Suprapubic skin (tissue), 4 donors: ENCODE measurements around the gene GNAQ.

ENCODE experiments used
- EP300 ChIP-seq: sonication (generic); formaldehyde crosslinking; IDR thresholded peaks from one replicate; pipeline ENCODE4 v1.6.1; 2017; ENCODE audit warnings: antibody characterized with exemption
- POLR2A ChIP-seq, 2 donors: fragments of 450-650 bp; IDR thresholded peaks; one replicate each; pipeline ENCODE4 v1.6.1; 2017; ENCODE audit warnings: antibody characterized with exemption in 2 of 2, mild to moderate bottlenecking in 2 of 2, moderate library complexity in 2 of 2
- POLR2AphosphoS5 ChIP-seq, 3 donors: sonication (generic); formaldehyde crosslinking; IDR thresholded peaks; one replicate each; pipeline ENCODE4 v1.6.1; 2017; ENCODE audit warnings: antibody characterized with exemption in 3 of 3
- TF ChIP-seq, protein P1 (sequence below), 2 donors: fragments of 200-600 bp in 1 of 2; fragments of 450-650 bp in 1 of 2; sonication (generic) in 1 of 2; IDR thresholded peaks; one replicate each; pipeline ENCODE4 v1.5.1; 2016 to 2019; ENCODE audit warnings: antibody characterized with exemption in 2 of 2, mild to moderate bottlenecking in 1 of 2, moderate library complexity in 1 of 2

DNA sequence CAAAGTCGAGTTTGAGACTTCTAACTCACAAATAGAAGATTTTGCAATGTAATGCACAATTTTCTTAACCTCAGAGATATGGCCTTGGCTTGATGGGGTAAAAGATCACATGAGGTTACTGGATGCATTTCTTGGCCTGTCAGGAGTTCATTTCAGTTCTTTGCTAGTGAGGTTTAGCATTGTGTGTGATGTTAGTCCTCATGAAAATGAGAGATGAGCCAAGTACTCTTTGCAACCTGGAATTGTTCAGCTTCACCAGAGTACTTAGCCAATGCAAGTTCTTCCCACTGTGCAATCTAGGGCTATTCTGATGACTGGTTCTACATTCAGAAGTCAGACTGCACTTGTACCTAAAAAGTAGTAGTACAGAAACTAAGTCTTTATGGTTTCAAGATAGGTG is 24.9 kb downstream of the GNAQ start:
- TF ChIP-seq, protein P1, sequence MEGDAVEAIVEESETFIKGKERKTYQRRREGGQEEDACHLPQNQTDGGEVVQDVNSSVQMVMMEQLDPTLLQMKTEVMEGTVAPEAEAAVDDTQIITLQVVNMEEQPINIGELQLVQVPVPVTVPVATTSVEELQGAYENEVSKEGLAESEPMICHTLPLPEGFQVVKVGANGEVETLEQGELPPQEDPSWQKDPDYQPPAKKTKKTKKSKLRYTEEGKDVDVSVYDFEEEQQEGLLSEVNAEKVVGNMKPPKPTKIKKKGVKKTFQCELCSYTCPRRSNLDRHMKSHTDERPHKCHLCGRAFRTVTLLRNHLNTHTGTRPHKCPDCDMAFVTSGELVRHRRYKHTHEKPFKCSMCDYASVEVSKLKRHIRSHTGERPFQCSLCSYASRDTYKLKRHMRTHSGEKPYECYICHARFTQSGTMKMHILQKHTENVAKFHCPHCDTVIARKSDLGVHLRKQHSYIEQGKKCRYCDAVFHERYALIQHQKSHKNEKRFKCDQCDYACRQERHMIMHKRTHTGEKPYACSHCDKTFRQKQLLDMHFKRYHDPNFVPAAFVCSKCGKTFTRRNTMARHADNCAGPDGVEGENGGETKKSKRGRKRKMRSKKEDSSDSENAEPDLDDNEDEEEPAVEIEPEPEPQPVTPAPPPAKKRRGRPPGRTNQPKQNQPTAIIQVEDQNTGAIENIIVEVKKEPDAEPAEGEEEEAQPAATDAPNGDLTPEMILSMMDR (IDR thresholded peaks at IDR 0.05): no peak
- TF ChIP-seq EP300 (no peak), POLR2AphosphoS5 (IDR thresholded peaks at IDR 0.05) (no peak), POLR2A (IDR thresholded peaks at IDR 0.05) (no peak)
